H9 (cell line): ENCODE results near the gene UTS2R. TPM values are rescaled to one million over a fixed set of nuclear protein-coding genes. Genes with fewer than 3 reads are reported as not detected.

Experiments used
- DNase-seq: peaks from one replicate; pipeline ENCODE4 v3.0.0-alpha.2; 2017
- H2AFZ ChIP-seq: one replicate; pipeline ENCODE4 v1.6.1; 2013; ENCODE audit warnings: mild to moderate bottlenecking, low read length, control low read depth, moderate library complexity
- H2AK5ac ChIP-seq: 2 replicates; pipeline ENCODE4 v1.6.1; 2013; ENCODE audit warnings: low read length, control low read depth, mixed read lengths; ENCODE audit not compliant: insufficient read length
- H2BK120ac ChIP-seq: one replicate; pipeline ENCODE4 v1.6.1; 2013; ENCODE audit warnings: low read depth, mild to moderate bottlenecking, low read length, control low read depth, inconsistent platforms; ENCODE audit not compliant: poor library complexity, severe bottlenecking
- H2BK12ac ChIP-seq: 2 replicates; pipeline ENCODE4 v1.6.1; 2013; ENCODE audit warnings: low read length, control low read depth, mixed read lengths, low read depth; ENCODE audit not compliant: insufficient read length
- H2BK15ac ChIP-seq: 2 replicates; pipeline ENCODE4 v1.6.1; 2013; ENCODE audit warnings: low read depth, low read length, control low read depth
- H2BK20ac ChIP-seq: one replicate; pipeline ENCODE4 v1.6.1; 2013; ENCODE audit warnings: low read depth, mild to moderate bottlenecking, low read length, control low read depth, inconsistent platforms; ENCODE audit not compliant: poor library complexity, severe bottlenecking
- H2BK5ac ChIP-seq: 2 replicates; pipeline ENCODE4 v1.6.1; 2013; ENCODE audit warnings: low read length, control low read depth, mixed read lengths; ENCODE audit not compliant: insufficient read length
- H3K14ac ChIP-seq: 2 replicates; pipeline ENCODE4 v1.6.1; 2013; ENCODE audit warnings: low read length, control low read depth; ENCODE audit not compliant: insufficient read depth
- H3K18ac ChIP-seq: 2 replicates; pipeline ENCODE4 v1.6.1; 2013; ENCODE audit warnings: low read depth, mild to moderate bottlenecking, mixed read lengths, low read length, control low read depth; ENCODE audit not compliant: insufficient read length
- H3K23ac ChIP-seq: 2 replicates; pipeline ENCODE4 v1.6.1; 2013; ENCODE audit warnings: low read length, control low read depth, mixed read lengths, low read depth; ENCODE audit not compliant: insufficient read length
- H3K23me2 ChIP-seq: 2 replicates; pipeline ENCODE4 v1.6.1; 2013; ENCODE audit warnings: low read depth, mild to moderate bottlenecking, mixed read lengths, low read length, control low read depth; ENCODE audit not compliant: insufficient read length, poor library complexity, severe bottlenecking
- H3K27ac ChIP-seq: 2 replicates; pipeline ENCODE4 v1.5.1; 2013; ENCODE audit warnings: low read length, control low read depth, mixed read lengths, low read depth; ENCODE audit not compliant: insufficient read length
- H3K27me3 ChIP-seq: 2 replicates; pipeline ENCODE4 v1.6.1; 2013; ENCODE audit warnings: low read length, control low read depth, inconsistent platforms; ENCODE audit not compliant: insufficient read depth
- H3K4ac ChIP-seq: 2 replicates; pipeline ENCODE4 v1.6.1; 2013; ENCODE audit warnings: low read depth, mild to moderate bottlenecking, control low read depth, inconsistent platforms, low read length, moderate library complexity
- H3K4me1 ChIP-seq: 2 replicates; pipeline ENCODE4 v1.6.1; 2013; ENCODE audit warnings: low read length, control low read depth, inconsistent platforms; ENCODE audit not compliant: insufficient read depth
- H3K4me2 ChIP-seq: 2 replicates; pipeline ENCODE4 v1.6.1; 2013; ENCODE audit warnings: low read length, control low read depth, mixed read lengths; ENCODE audit not compliant: insufficient read length, insufficient read depth
- H3K56ac ChIP-seq: 2 replicates; pipeline ENCODE4 v1.6.1; 2013; ENCODE audit warnings: low read depth, mild to moderate bottlenecking, mixed read lengths, low read length, control low read depth; ENCODE audit not compliant: insufficient read length
- H3K79me1 ChIP-seq: 2 replicates; pipeline ENCODE4 v1.6.1; 2013; ENCODE audit warnings: low read depth, mild to moderate bottlenecking, moderate library complexity, low read length, control low read depth, inconsistent platforms; ENCODE audit not compliant: insufficient read depth, poor library complexity, severe bottlenecking
- H3K79me2 ChIP-seq: 2 replicates; pipeline ENCODE4 v1.6.1; 2013; ENCODE audit warnings: low read length, control low read depth, inconsistent platforms; ENCODE audit not compliant: insufficient read depth
- H3K9ac ChIP-seq: 2 replicates; pipeline ENCODE4 v1.6.1; 2013; ENCODE audit warnings: low read length, control low read depth, mixed read lengths; ENCODE audit not compliant: insufficient read length; ENCODE audit errors: extremely low read depth
- H3K9me3 ChIP-seq: one replicate; pipeline ENCODE4 v1.6.1; 2013; ENCODE audit warnings: low read depth, low read length, inconsistent platforms; ENCODE audit not compliant: control insufficient read depth
- H3T11ph ChIP-seq: one replicate; pipeline ENCODE4 v1.6.1; 2013; ENCODE audit warnings: mild to moderate bottlenecking, low read length, control low read depth, inconsistent platforms
- H4K20me1 ChIP-seq: one replicate; pipeline ENCODE4 v1.6.1; 2013; ENCODE audit not compliant: control insufficient read depth, insufficient read length, insufficient read depth
- H4K5ac ChIP-seq: 2 replicates; pipeline ENCODE4 v1.6.1; 2013; ENCODE audit warnings: low read depth, mild to moderate bottlenecking, mixed read lengths, low read length, control low read depth; ENCODE audit not compliant: insufficient read length
- H4K8ac ChIP-seq: replicated peaks from 2 replicates; pipeline ENCODE4 v1.6.1; 2013; ENCODE audit warnings: low read length, control low read depth, mixed read lengths, low read depth; ENCODE audit not compliant: insufficient read length
- H4K91ac ChIP-seq: 2 replicates; pipeline ENCODE4 v1.6.1; 2013; ENCODE audit warnings: low read depth, mild to moderate bottlenecking, moderate library complexity, mixed read lengths, low read length, control low read depth; ENCODE audit not compliant: insufficient read length
- H3K27ac Mint-ChIP-seq, 3 experiments: 2 replicates in 2 of 3; 3 replicates in 1 of 3; pipeline ENCODE4 v1.8.0; 2020 to 2021; ENCODE audit warnings: mixed read lengths in 3 of 3, mild to moderate bottlenecking in 1 of 3, moderate library complexity in 1 of 3
- H3K27me3 Mint-ChIP-seq: 2 replicates; pipeline ENCODE4 v1.8.0; 2021; ENCODE audit warnings: low read depth, mild to moderate bottlenecking, moderate library complexity, mixed read lengths
- H3K36me3 Mint-ChIP-seq, 3 experiments: 2 replicates in 2 of 3; 3 replicates in 1 of 3; pipeline ENCODE4 v1.8.0; 2020 to 2021; ENCODE audit warnings: low read depth in 3 of 3, mixed read lengths in 3 of 3; ENCODE audit not compliant: insufficient read depth in 1 of 3
- H3K4me1 Mint-ChIP-seq, 2 experiments: 2 replicates each; pipeline ENCODE4 v1.8.0; 2020; ENCODE audit warnings: mixed read lengths in 2 of 2
- H3K4me3 Mint-ChIP-seq, 2 experiments: 2 replicates in 1 of 2; 3 replicates in 1 of 2; pipeline ENCODE4 v1.8.0; 2020 to 2021; ENCODE audit warnings: mild to moderate bottlenecking in 2 of 2, mixed read lengths in 2 of 2, moderate library complexity in 1 of 2
- H3K9me3 Mint-ChIP-seq, 2 experiments: 2 replicates in 1 of 2; 3 replicates in 1 of 2; pipeline ENCODE4 v1.8.0; 2020; ENCODE audit warnings: mild to moderate bottlenecking in 2 of 2, mixed read lengths in 2 of 2, moderate library complexity in 1 of 2
- WGBS: extraction: QIAGEN DNeasy Blood & Tissue Kit; methylation state at CpG from one replicate; pipeline ENCODE4 v1.1.7; 2013; ENCODE audit warnings: missing lambda C conversion rate, low lambda C conversion rate, mixed read lengths; ENCODE audit not compliant: insufficient read length; ENCODE audit errors: extremely low coverage; 5-methylcytosine and 5-hydroxymethylcytosine counted together
- total RNA-seq: library from RNA; stranded (reverse); gene quantifications from 2 replicates; pipeline ENCODE4 v1.2.1, GENCODE V29; 2021
- TF ChIP-seq, protein P1 (sequence below): fragments of 200-600 bp; sonication (generic); conservative IDR thresholded peaks from 3 replicates; pipeline ENCODE4 v1.8.0; 2021; ENCODE audit warnings: antibody characterized with exemption, mild to moderate bottlenecking

Gene UTS2R
- total RNA-seq, 1 experiment from 2014 or later: 0.94 TPM

DNA sequence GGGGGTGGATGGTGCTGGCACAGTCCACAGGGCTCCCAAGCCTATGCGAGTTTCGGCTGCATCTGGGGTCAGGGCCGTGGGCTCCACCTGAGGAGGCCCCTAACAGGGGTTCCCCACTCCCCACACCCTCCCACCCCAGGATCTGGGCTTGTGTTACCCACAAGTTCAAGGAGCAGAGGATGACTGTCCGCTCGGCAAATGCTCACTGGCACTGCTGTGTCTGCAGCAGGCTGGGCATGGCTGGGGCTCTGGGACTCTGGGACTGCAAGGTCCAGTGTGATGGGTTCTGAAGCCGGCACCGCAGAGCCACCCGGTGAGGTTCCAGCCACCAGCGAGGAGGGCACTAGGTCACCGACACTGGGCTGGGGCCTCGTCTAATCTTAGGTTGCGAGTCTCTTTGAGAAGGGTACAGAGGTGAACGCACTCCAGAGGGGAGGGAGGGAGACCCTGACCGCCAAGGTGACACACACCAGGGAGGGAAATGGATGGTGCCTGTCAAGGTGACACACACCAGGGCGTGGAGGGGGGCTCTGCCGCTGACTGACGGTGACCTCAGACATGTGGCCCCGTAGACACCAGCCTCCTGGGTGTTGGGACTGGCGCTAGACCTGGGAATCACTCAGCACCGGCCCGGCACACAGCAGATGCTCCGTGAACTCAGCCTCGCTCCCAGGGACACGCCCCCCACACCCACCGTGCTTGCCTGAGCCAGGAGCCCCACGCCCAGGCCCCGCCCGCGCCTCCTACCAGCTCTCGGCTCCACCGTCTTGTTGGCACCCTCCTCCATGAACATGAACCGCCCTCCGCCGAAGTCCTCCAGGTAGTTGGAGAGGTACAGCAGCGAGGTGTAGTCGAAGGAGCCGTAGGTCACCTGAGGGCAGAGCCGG, 26.1 kb downstream of the UTS2R start:
- Histone ChIP-seq H3K56ac (no peak overlapping the region), H3K9me3 (no peaks in the 10 kb centered on the region), H3K79me1 (no peaks in the 10 kb centered on the region), H2BK5ac (no peak overlapping the region), H2BK120ac (no peak overlapping the region), H2BK15ac (no peak overlapping the region), H4K20me1 (no peaks in the 10 kb centered on the region), H4K91ac (no peak overlapping the region), H2BK12ac (no peak overlapping the region), H4K5ac (no peak overlapping the region), H3K27ac (no peak overlapping the region), H2AK5ac (no peak overlapping the region), H3K23ac (no peak overlapping the region), H3K18ac (no peak overlapping the region), H3K4me1 (no peaks in the 10 kb centered on the region), H2BK20ac (no peak overlapping the region), H3K23me2 (no peaks in the 10 kb centered on the region), H3K4ac (no peak overlapping the region), H3K9ac (no peak overlapping the region), H3K14ac (no peak overlapping the region; the same call in 1 of the 2 replicates), H4K8ac (no peak overlapping the region), H3K27me3 (no peaks in the 10 kb centered on the region), H3T11ph (no peak overlapping the region), H3K4me2 (no peak overlapping the region), H2AFZ (no peak overlapping the region), H3K79me2 (no peaks in the 10 kb centered on the region)
- H3K27ac Mint-ChIP-seq: 0 out of 7 replicates have a peak overlapping the region, but pooled peaks of 1 of the 3 experiments have one; percentile 40
- no CpG with 5 or more reads among the region's 38 CpGs for WGBS
- no peak overlapping the region for H3K4me3 Mint-ChIP-seq
- DNase-seq: no peak
- no peaks in the 10 kb centered on the region; a peak in 1 of 4 replicates for H3K4me1 Mint-ChIP-seq
- H3K9me3 Mint-ChIP-seq: no peaks in the 10 kb centered on the region
- H3K27me3 Mint-ChIP-seq: no peaks in the 10 kb centered on the region
- TF ChIP-seq, protein P1, sequence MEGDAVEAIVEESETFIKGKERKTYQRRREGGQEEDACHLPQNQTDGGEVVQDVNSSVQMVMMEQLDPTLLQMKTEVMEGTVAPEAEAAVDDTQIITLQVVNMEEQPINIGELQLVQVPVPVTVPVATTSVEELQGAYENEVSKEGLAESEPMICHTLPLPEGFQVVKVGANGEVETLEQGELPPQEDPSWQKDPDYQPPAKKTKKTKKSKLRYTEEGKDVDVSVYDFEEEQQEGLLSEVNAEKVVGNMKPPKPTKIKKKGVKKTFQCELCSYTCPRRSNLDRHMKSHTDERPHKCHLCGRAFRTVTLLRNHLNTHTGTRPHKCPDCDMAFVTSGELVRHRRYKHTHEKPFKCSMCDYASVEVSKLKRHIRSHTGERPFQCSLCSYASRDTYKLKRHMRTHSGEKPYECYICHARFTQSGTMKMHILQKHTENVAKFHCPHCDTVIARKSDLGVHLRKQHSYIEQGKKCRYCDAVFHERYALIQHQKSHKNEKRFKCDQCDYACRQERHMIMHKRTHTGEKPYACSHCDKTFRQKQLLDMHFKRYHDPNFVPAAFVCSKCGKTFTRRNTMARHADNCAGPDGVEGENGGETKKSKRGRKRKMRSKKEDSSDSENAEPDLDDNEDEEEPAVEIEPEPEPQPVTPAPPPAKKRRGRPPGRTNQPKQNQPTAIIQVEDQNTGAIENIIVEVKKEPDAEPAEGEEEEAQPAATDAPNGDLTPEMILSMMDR: no peak
- H3K36me3 Mint-ChIP-seq: peaks cover 2 to 16% (median 15%) of the 10 kb centered on the region in 3 experiments
